Coronary artery (tissue), 2 donors: Measurements from ENCODE around the gene SPOCD1.

ENCODE experiments used
- DNase-seq: peaks from one replicate; pipeline ENCODE4 v3.0.0-alpha.2; 2017; ENCODE audit warnings: low spot score
- H3K27ac ChIP-seq, 2 donors: fragments of 200-600 bp; sonication (generic); one replicate each; pipeline ENCODE4 v1.5.1; 2016 to 2019
- H3K4me3 ChIP-seq: fragments of 200-600 bp; sonication (generic); 2 replicates; pipeline ENCODE4 v1.5.1; 2016; ENCODE audit warnings: mild to moderate bottlenecking, moderate library complexity
- TF ChIP-seq, protein P1 (sequence below): fragments of 200-600 bp; sonication (generic); IDR thresholded peaks from one replicate; pipeline ENCODE4 v1.5.1; 2019; ENCODE audit warnings: antibody characterized with exemption

Gene SPOCD1

DNA sequence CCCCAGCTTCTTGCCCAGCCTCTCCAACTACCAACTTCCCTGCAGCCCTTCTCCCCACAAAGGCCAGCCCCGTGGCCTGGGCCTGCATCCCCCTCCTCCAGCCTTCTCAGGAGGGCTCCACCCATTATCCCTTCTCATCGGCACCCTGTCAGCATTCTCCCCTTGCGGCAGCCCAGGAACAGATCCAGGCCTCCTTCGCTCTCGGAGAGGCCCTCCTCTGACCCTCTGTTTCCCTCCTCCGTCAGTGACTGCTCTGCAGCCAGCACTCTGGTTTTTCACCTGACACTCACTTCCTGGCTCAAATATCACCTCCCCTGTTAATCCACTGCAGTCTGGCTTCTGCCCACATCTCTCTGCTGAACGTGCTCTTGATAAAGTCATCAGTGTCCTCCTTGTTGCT is 69.1 kb downstream of the SPOCD1 start:
- Histone ChIP-seq H3K27ac (no peak overlapping the region), H3K4me3 (no peak overlapping the region)
- TF ChIP-seq, protein P1, sequence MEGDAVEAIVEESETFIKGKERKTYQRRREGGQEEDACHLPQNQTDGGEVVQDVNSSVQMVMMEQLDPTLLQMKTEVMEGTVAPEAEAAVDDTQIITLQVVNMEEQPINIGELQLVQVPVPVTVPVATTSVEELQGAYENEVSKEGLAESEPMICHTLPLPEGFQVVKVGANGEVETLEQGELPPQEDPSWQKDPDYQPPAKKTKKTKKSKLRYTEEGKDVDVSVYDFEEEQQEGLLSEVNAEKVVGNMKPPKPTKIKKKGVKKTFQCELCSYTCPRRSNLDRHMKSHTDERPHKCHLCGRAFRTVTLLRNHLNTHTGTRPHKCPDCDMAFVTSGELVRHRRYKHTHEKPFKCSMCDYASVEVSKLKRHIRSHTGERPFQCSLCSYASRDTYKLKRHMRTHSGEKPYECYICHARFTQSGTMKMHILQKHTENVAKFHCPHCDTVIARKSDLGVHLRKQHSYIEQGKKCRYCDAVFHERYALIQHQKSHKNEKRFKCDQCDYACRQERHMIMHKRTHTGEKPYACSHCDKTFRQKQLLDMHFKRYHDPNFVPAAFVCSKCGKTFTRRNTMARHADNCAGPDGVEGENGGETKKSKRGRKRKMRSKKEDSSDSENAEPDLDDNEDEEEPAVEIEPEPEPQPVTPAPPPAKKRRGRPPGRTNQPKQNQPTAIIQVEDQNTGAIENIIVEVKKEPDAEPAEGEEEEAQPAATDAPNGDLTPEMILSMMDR, result no peak
- DNase-seq, result no peak

DNA sequence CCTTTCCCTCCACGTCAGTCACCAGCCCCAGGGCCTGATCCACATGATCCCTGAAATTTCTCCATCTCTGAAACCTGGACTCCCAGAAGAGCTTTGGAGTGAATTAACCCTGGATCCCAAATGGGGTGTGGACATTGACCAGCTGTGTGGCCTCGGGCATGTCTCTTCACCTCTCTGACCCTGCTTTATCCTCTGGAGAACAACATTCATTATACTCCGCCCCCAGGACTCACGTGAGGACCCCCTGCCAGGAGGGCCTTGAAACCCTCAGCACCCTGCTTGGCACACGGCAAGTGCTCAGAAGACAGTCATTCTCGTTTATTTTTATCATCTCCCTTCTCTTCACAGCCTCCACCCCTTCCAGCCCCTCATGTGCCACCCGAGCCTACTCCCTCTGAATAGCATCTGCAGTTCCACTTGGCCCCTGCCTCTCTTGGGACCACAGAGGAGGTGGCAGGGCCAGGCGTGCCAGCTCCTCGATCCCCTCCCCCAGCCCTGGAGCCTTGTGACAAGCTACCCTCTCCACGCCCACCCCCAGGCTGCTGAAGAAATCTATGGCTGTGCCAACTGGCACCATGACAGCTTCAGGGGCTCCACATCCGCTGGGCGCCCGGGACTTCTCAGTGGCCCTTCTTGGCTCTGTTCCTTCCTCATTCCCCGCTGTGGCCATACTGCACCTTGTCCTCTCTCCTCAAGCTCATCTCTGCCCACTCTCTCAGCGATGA is 69.7 kb downstream of the SPOCD1 start:
- H3K27ac ChIP-seq, result no peak overlapping the region
- TF ChIP-seq, protein P1, result no peak
- H3K4me3 ChIP-seq, result no peak overlapping the region
- no peak for DNase-seq

DNA sequence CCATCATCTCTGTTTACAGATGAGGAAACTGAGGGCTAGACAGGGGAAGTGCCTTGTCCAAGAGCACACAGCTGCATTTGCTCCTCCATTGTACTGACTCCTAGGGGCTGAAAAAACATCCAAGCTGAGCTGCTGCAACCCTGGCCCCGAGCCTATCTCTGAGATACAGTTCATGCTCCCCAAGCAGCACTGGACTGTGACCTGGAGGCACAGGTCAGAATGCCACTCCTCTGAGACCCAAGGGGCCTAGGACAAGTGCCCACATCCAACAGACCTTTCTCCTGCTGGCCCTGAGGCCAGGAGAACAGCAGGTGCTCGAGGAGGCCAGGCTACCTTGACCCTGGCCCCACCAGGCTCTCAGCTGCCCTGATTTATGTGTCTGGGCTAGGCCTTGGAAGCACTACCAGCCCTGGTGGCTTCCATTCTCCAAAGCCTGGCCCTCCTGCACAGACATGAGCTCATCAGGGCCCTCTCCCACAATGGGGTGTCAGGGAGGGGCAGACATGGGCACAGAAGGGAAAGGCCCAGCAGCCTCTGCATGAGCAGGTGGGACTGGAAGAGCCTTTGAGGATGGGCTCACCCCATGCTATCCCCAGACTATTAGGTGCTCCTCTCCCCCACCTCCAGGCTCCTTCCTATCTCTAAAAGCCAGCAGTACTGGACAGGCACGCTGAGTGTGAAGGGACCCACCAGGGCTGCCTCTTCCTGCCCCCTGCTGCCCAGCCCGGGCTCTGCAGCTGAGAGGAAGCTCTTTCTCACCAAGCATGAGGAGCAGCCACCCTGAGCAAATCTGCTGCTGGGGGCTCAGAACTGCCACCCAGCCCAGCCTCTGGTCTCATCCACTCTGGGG is 70.5 kb downstream of the SPOCD1 start:
- H3K27ac ChIP-seq, result no peak overlapping the region
- DNase-seq, result no peak
- TF ChIP-seq, protein P1, result peak; percentile 74
- H3K4me3 ChIP-seq, result no peak overlapping the region

DNA sequence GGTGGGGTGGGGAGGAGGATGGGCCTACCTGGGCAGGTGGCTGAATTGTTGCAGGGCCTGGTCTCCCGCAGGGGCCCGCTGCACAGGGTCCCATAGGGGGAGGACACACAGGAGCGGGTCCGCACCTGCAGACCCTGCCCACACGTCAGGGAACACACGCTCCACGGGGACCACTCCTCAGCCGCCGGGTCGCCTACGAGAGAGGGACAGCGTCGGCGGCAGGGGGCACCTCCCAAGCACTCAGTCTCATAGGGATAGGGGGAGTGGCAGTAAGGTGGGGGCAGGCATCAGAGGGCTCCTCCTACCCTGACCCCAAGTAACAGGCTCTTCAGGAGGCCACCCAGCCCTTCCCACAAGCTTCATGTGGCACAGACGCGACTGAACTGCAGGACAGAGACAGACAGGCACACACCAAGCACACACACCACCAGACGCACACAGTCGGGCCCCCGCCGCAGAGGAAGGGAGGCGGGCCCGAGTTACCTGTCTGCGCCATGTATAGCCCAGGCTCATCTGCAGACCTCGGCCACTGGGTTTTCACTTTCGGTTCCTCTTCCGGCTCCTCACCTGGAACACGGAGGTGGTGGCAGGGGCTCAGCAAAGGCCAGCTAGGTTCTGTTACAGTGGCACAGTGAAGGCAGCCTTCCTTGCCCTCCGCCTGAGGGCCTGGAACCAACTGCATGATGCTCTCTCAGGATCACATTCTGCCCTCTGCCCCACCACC is 71.5 kb downstream of the SPOCD1 start:
- Histone ChIP-seq H3K27ac (no peak overlapping the region), H3K4me3 (no peak overlapping the region)
- TF ChIP-seq, protein P1, result no peak
- DNase-seq, result no peak

DNA sequence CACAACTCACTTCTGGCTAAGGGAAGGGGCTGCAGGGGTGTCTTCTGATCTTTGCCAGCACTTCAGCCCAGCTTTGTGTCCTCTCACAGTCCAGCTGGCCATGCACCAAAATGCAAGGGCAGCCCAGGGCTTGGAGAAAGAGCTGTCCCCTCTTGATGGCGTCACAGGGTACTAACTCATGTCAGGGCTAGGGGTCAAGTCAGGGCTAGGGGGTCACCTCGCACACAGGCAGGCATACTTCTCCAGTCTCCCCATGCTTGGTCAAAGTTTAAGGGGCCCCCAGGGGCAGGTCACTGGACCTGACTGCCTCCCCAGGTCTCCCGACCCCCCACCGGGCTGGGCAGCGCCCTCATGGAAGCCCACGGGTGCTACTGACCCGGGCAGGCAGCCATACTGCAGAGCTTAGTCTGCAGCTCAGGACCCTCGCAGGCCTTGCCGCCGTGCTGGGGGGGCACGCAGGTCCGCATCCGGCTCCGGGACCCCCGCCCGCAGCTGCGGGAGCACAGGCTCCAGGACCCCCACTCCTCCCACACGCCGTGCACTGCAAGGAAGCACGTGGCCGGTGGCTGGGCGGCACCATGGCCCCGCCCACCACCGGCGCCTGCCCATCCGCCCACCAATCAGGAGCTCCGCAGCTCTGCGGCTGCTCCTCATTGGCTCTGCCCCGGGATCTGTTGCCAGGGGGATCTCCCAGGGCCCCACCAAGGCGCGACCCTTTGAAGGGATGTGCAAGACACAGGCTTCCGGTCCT is 73.2 kb downstream of the SPOCD1 start:
- DNase-seq, result no peak
- TF ChIP-seq, protein P1, result no peak
- H3K27ac ChIP-seq, result no peak overlapping the region
- H3K4me3 ChIP-seq, result no peak overlapping the region
